Karpas-422 (cell line): Measurements from ENCODE around the gene NARF. TPM values are rescaled to one million over a fixed set of nuclear protein-coding genes. Genes with fewer than 3 reads are reported as not detected.

Source experiments
- DNase-seq: peaks from one replicate; pipeline ENCODE4 v3.0.0-alpha.2; 2015
- H2AFZ ChIP-seq: fragments of 200-600 bp; sonication (generic); 2 replicates; pipeline ENCODE4 v1.6.1; 2014; ENCODE audit warnings: antibody characterized with exemption, low read length, mixed read lengths
- H3K27ac ChIP-seq: fragments of 200-600 bp; sonication (generic); 2 replicates; pipeline ENCODE4 v1.5.1; 2014; ENCODE audit warnings: mild to moderate bottlenecking, low read length, moderate library complexity
- H3K27me3 ChIP-seq: fragments of 200-600 bp; sonication (generic); 2 replicates; pipeline ENCODE4 v1.6.1; 2014; ENCODE audit warnings: low read length, mixed read lengths
- H3K36me3 ChIP-seq: fragments of 200-600 bp; sonication (generic); 2 replicates; pipeline ENCODE4 v1.6.1; 2014; ENCODE audit warnings: low read length, mixed read lengths; ENCODE audit not compliant: insufficient read depth
- H3K4me1 ChIP-seq: fragments of 200-600 bp; sonication (generic); 2 replicates; pipeline ENCODE4 v1.6.1; 2014; ENCODE audit warnings: mild to moderate bottlenecking, low read length, mixed read lengths
- H3K4me2 ChIP-seq: fragments of 200-600 bp; sonication (generic); 2 replicates; pipeline ENCODE4 v1.6.1; 2014; ENCODE audit warnings: low read length, low read depth, mild to moderate bottlenecking; ENCODE audit not compliant: poor library complexity, severe bottlenecking
- H3K4me3 ChIP-seq: fragments of 200-600 bp; sonication (generic); 2 replicates; pipeline ENCODE4 v1.5.1; 2014; ENCODE audit warnings: mild to moderate bottlenecking, antibody characterized with exemption, low read length, mixed read lengths
- H3K79me2 ChIP-seq: fragments of 200-600 bp; sonication (generic); 2 replicates; pipeline ENCODE4 v1.6.1; 2014; ENCODE audit warnings: mild to moderate bottlenecking, low read length, mixed read lengths
- H3K9ac ChIP-seq: fragments of 200-600 bp; sonication (generic); 2 replicates; pipeline ENCODE4 v1.6.0; 2014; ENCODE audit warnings: low read length
- H3K9me2 ChIP-seq: fragments of 200-600 bp; sonication (generic), shearing (Covaris generic); replicated peaks from 2 replicates; pipeline ENCODE4 v1.6.0; 2014; ENCODE audit warnings: mild to moderate bottlenecking, low read length, moderate library complexity; ENCODE audit not compliant: insufficient read depth
- H3K9me3 ChIP-seq: fragments of 300-700, 200-600 bp; sonication (generic); 2 replicates; pipeline ENCODE4 v1.6.1; 2014; ENCODE audit warnings: low read length, mixed read lengths
- H4K20me1 ChIP-seq: fragments of 200-600 bp; sonication (generic); 2 replicates; pipeline ENCODE4 v1.6.1; 2014; ENCODE audit warnings: mild to moderate bottlenecking, antibody characterized with exemption, low read length, low read depth; ENCODE audit not compliant: insufficient read depth
- total RNA-seq: library from RNA; depleted of rRNA; stranded (reverse); fragments of >200 nt; shearing (Covaris generic); gene quantifications from 2 replicates; pipeline ENCODE4 v1.2.3, GENCODE V29; 2014; ENCODE audit warnings: low replicate concordance

The NARF gene
- total RNA-seq, 1 experiment from 2014 or later, result 43.3 TPM

DNA sequence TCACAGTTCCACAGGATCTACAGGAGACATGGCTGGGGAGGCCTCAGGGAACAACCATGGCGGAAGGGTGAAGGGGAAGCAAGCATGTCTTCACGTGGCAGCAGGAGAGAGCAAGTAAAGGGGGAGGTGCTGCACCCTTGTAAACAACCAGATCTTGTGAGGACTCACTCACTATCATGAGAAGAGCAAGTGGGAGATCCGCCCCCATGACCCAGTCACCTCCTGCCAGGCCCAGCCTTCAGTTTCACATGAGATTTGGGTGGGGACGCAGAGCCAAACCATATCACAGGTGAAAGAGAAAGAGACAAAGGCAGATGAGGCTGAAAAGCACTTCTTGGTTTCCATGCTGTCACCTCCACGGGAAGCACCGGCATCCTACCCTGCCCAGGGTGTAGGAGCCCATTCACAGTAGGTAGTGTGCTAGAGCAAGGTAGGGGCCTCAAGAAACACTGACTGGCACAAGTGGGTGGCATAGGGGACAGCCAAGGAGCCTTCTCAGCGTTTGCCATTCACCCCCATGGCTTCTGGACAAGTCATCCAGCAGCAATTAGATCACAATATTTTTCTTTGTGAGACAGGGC, 6.6 kb downstream of the NARF start:
- H3K9me3 ChIP-seq, result no peaks in the 10 kb centered on the region
- H3K9ac ChIP-seq, result no peak overlapping the region
- H3K36me3 ChIP-seq, result peaks cover 27% of the 10 kb centered on the region
- H2AFZ ChIP-seq, result no peak overlapping the region
- no peaks in the 10 kb centered on the region for H3K9me2 ChIP-seq
- no peaks in the 10 kb centered on the region for H4K20me1 ChIP-seq
- no peaks in the 10 kb centered on the region for H3K4me1 ChIP-seq
- peaks cover under 1% of the 10 kb centered on the region for H3K79me2 ChIP-seq
- no peaks in the 10 kb centered on the region for H3K27me3 ChIP-seq
- no peak for DNase-seq
- no peak overlapping the region for H3K4me3 ChIP-seq
- H3K27ac ChIP-seq, result no peak overlapping the region
- H3K4me2 ChIP-seq, result no peak overlapping the region

- H3K4me2 ChIP-seq, result no peak overlapping the region
- H3K27ac ChIP-seq, result no peak overlapping the region
- no peaks in the 10 kb centered on the region for H4K20me1 ChIP-seq
- H3K4me1 ChIP-seq, result no peaks in the 10 kb centered on the region
- no peaks in the 10 kb centered on the region for H3K79me2 ChIP-seq
- no peaks in the 10 kb centered on the region for H3K9me3 ChIP-seq
- H3K9me2 ChIP-seq, result no peaks in the 10 kb centered on the region
- no peak overlapping the region for H2AFZ ChIP-seq
- DNase-seq, result no peak
- no peak overlapping the region for H3K4me3 ChIP-seq
- peaks cover 27% of the 10 kb centered on the region for H3K36me3 ChIP-seq
- no peaks in the 10 kb centered on the region for H3K27me3 ChIP-seq
- no peak overlapping the region for H3K9ac ChIP-seq
Observed at GRCh38 chr17:82468692-82469091, 10.2 kb downstream of the NARF start.

GRCh38 chr17:82470065-82470464, 11.5 kb downstream of the NARF start:
- no peaks in the 10 kb centered on the region for H3K4me1 ChIP-seq
- H2AFZ ChIP-seq, result no peak overlapping the region
- no peak overlapping the region for H3K4me2 ChIP-seq
- no peak overlapping the region for H3K9ac ChIP-seq
- H3K79me2 ChIP-seq, result no peaks in the 10 kb centered on the region
- no peaks in the 10 kb centered on the region for H3K27me3 ChIP-seq
- no peaks in the 10 kb centered on the region for H4K20me1 ChIP-seq
- no peaks in the 10 kb centered on the region for H3K9me2 ChIP-seq
- no peaks in the 10 kb centered on the region for H3K9me3 ChIP-seq
- peaks cover 24% of the 10 kb centered on the region for H3K36me3 ChIP-seq
- H3K27ac ChIP-seq, result no peak overlapping the region
- H3K4me3 ChIP-seq, result no peak overlapping the region
- DNase-seq, result no peak

DNA sequence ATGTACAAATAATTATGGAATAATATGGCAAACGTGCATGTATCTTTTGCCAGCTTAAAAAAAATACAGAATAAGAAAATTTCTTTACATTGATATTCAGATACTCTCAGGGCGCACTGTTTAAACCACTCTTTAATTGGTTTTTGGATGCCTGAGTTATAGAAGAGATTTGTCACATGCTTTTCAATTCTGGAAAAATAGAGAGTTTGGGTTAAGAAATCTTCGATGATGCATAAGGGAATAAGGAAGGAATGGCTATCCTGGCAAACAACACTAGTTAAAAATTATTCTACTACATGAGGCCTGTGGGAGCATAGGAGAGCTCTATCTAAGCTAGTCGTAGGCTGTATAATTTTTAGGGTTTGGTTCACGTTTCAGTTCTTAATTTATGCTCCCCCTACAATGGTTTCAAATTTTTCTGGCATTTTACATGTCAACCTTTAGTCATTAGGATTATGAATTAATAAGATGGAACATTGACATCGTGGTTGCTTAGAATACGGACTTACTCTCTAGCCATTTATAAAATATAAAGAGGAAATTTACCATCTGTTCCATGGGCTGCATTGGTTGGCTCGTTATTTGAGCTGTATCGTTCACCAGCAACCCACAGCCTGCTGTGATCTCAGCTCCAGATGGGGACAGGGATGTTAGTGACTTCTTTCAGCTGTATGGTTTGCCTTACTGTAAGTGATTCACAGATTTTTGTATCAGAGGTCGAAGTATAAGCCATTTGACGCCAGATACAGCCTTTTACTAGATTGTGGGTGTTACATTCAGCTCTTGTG, 15.9 kb downstream of the NARF start:
- Histone ChIP-seq H3K4me2 (no peak overlapping the region), H2AFZ (no peak overlapping the region), H3K9me3 (no peaks in the 10 kb centered on the region), H3K4me3 (no peak overlapping the region), H3K27ac (no peak overlapping the region), H3K79me2 (no peaks in the 10 kb centered on the region), H3K9ac (no peak overlapping the region), H3K9me2 (no peaks in the 10 kb centered on the region), H4K20me1 (no peaks in the 10 kb centered on the region), H3K4me1 (no peaks in the 10 kb centered on the region), H3K36me3 (peaks cover 13% of the 10 kb centered on the region; the same call in 1 of the 2 replicates), H3K27me3 (no peaks in the 10 kb centered on the region)
- DNase-seq, result no peak

- Histone ChIP-seq H3K79me2 (no peaks in the 10 kb centered on the region), H3K4me2 (no peak overlapping the region), H3K4me3 (no peak overlapping the region), H3K27me3 (no peaks in the 10 kb centered on the region), H3K27ac (no peak overlapping the region), H3K9me3 (no peaks in the 10 kb centered on the region), H4K20me1 (no peaks in the 10 kb centered on the region), H3K9me2 (no peaks in the 10 kb centered on the region), H3K9ac (no peak overlapping the region), H3K36me3 (peaks cover 8% of the 10 kb centered on the region; the same call in 1 of the 2 replicates), H3K4me1 (no peaks in the 10 kb centered on the region), H2AFZ (no peak overlapping the region)
- DNase-seq, result no peak
Observed at GRCh38 chr17:82475458-82475857, 16.9 kb downstream of the NARF start.

DNA sequence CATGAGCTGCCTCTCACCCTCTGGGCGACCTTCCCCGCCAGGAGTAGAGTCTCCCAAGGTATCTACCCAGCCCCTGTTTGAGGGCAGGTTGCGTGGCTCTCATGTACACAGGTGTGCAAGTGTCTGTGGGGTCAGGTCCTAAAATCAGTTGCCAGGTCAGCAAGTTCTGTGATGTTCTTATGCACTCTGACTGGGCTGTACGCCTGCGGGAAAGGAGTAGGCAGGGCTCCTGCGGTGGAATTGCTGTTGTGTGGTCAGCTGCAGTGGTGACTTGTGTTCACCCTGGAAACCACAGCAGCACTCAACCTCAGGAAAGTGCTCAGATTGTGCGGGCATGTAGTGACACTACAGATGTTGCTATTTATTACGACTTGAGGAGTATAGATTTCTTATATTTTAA, 19.4 kb downstream of the NARF start:
- H3K4me1 ChIP-seq, result no peaks in the 10 kb centered on the region
- no peak overlapping the region for H3K9ac ChIP-seq
- no peaks in the 10 kb centered on the region for H3K9me3 ChIP-seq
- no peaks in the 10 kb centered on the region for H3K9me2 ChIP-seq
- H3K4me2 ChIP-seq, result no peak overlapping the region
- no peak overlapping the region for H3K27ac ChIP-seq
- no peak overlapping the region for H3K4me3 ChIP-seq
- H2AFZ ChIP-seq, result no peak overlapping the region
- no peaks in the 10 kb centered on the region for H3K27me3 ChIP-seq
- no peak for DNase-seq
- no peaks in the 10 kb centered on the region for H4K20me1 ChIP-seq
- peaks cover 4% of the 10 kb centered on the region; the same call in 1 of the 2 replicates for H3K36me3 ChIP-seq
- no peaks in the 10 kb centered on the region for H3K79me2 ChIP-seq

DNA sequence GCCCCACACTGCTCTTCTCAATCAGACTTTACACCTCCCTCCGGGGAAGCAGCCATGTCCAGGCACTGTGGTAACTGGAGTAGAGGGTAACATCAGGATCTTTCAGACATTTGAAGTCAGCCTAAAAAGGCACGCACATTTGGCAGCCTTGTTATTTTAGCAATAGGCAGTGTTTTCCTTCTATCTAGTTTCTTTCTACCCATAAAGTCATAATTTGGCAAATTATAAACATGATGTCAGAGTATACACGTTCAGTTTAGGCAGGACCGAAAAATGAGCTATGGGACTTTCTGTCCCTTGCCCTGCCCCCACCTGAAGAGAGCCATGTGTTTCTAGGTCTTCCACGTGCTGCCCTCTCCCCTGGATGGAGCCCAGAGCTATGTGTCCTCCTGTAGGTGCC, 21.1 kb downstream of the NARF start:
- Histone ChIP-seq H3K36me3 (peaks cover 9% of the 10 kb centered on the region; the same call in 1 of the 2 replicates), H3K27ac (no peak overlapping the region), H3K9me3 (no peaks in the 10 kb centered on the region), H4K20me1 (no peaks in the 10 kb centered on the region), H3K9ac (no peak overlapping the region), H3K27me3 (no peaks in the 10 kb centered on the region), H3K4me3 (no peak overlapping the region), H3K4me2 (no peak overlapping the region), H3K4me1 (no peaks in the 10 kb centered on the region), H3K79me2 (no peaks in the 10 kb centered on the region), H3K9me2 (no peaks in the 10 kb centered on the region), H2AFZ (no peak overlapping the region)
- no peak for DNase-seq

- Histone ChIP-seq H3K4me1 (no peaks in the 10 kb centered on the region), H3K27ac (no peak overlapping the region), H2AFZ (no peak overlapping the region), H3K36me3 (peaks cover 8% of the 10 kb centered on the region; the same call in 1 of the 2 replicates), H3K4me2 (no peak overlapping the region), H3K9me3 (no peaks in the 10 kb centered on the region), H3K79me2 (no peaks in the 10 kb centered on the region), H3K9ac (no peak overlapping the region), H3K27me3 (no peaks in the 10 kb centered on the region), H3K9me2 (no peaks in the 10 kb centered on the region), H3K4me3 (no peak overlapping the region), H4K20me1 (no peaks in the 10 kb centered on the region)
- DNase-seq, result no peak
Observed at GRCh38 chr17:82480318-82480717, 21.8 kb downstream of the NARF start.
